ENCODE measurements around the gene PCED1A. TPM values are rescaled to one million over a fixed set of nuclear protein-coding genes. Genes with fewer than 3 reads are reported as not detected.

Gene PCED1A, protein sequence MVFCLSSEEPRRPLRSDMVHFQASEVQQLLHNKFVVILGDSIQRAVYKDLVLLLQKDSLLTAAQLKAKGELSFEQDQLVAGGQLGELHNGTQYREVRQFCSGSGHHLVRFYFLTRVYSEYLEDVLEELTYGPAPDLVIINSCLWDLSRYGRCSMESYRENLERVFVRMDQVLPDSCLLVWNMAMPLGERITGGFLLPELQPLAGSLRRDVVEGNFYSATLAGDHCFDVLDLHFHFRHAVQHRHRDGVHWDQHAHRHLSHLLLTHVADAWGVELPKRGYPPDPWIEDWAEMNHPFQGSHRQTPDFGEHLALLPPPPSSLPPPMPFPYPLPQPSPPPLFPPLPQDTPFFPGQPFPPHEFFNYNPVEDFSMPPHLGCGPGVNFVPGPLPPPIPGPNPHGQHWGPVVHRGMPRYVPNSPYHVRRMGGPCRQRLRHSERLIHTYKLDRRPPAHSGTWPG
- polyA plus RNA-seq (ENCODE audit: insufficient read length), result 31.9 TPM

DNA sequence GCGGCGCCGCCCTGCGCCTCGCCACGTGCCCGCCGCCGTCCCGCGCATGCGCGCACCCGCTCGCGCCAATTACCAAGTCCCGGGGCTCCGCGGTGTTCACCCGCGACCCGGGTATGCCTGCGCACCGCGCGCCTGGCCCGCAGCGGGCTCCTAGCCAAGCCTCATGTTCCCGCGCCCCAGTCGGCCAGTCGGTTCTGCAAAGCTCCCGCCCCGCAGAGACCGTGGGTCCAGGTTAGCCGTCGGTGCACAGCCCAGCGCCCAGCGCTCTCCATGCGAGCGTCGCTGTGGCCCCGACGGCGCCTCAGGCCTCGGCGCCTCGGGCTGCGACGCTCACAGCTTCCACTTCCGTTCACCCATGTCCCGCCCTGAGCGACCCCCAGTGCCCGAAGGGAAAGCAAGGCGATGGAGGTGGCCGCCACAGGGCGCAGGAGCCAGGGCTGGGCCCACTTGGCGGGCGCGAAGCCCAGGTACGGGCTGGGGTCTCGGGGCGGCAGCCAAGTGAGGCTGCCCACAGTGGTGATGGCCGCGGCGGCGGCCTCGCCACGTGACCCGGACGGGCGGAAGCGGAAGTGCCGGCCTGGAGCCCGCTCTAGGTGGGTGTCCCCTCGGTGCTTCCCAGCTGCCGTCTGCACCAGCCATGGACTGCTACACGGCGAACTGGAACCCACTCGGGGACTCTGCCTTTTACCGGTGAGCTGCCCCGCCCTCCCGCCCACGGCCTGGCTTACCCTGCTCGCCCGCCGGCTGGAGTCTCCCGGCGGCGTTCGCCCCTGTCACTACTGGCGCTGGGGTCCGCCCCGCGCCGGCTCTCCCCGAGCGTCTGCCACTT, at the start of gene PCED1A, which contains the start of gene VPS16:
Gene PCED1A, minus strand, starts transcription at position 518 of the 829 bp plus-strand sequence. CDS start 743 bp downstream, outside the sequence.
Gene VPS16, plus strand, starts transcription at position 608 of the 829 bp plus-strand sequence. Its CDS starts 30 bp downstream, at position 638.
- DNase-seq, result peak; percentile 91

GRCh38 chr20:2889797-2890196, 49.3 kb upstream of the PCED1A start:
- no peak for DNase-seq

GRCh38 chr20:2889209-2889608, 48.8 kb upstream of the PCED1A start:
- no peak for DNase-seq

DNA sequence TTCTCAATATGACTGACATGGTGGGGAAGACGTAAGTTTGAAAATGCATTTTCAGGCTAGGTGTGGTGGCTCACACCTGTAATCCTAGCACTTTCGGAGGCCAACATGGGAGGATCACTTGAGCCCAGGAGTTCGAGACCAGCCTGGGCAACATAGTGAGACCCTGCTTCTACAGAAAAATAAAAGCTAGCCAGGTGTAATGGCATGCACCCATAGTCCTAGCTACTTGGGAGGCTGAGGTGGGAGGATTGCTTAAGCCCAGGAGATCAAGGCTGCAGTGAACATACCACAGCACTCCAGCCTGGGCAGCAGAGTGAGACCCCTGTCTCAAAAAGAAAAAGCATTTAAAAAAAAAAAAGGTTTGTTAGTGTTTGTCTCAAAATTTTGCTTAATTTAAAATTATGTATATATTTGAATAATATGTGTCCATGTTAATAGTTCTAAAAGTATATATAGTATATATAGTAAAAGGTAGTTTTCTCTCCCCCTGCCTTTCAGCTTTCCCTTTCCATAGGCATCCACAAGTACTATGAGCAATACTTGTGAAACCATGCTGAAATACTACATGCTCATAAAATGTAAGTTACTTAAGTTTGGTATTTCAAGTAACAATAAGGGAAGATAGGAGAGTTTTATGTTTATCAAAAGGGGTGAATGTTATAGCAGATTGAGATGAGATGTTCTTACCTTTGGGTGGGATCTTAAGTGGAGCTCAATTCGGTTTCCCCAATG, 47.9 kb upstream of the PCED1A start:
- DNase-seq, result no peak

DNA sequence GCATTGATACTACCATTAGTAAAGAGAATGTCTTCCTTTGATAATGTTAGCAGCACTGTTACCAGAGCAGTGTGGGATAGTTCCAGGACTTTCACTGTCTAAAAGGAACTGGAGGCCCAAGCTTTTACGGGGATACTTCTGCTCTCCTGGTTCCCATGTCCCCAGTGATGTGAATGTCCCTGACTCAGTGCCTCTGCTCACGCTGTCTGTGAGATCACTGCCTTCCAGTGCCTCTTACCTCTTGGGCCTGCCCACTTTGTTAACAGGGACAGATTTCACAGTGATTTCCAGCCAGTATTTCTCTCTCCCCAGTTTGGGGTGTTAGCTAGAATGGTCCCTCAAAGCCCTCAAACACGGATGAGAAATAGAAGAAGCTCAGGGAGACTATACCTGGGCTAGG, 47.3 kb upstream of the PCED1A start:
- no peak for DNase-seq

GRCh38 chr20:2883726-2884637, 43.5 kb upstream of the PCED1A start:
- DNase-seq, result no peak

DNA sequence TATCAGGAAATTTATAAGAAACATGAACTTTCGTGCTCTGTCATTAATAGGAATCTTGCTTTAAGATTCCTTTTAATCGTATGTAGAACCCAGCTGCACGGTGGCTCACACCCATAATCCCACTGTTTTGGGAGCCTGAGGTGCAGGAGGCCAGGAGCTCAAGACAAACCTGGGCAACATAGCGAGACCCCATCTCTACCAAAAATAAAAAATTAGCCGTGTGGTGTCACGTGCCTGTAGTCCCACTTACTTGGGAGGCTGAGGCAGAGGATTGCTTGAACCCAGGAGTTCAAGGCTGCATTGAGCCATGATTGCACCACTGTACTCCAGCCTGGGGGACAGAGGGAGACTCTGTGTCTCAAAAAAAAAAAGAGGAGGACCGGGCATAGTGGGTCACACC, 40.2 kb upstream of the PCED1A start:
- DNase-seq, result no peak

DNA sequence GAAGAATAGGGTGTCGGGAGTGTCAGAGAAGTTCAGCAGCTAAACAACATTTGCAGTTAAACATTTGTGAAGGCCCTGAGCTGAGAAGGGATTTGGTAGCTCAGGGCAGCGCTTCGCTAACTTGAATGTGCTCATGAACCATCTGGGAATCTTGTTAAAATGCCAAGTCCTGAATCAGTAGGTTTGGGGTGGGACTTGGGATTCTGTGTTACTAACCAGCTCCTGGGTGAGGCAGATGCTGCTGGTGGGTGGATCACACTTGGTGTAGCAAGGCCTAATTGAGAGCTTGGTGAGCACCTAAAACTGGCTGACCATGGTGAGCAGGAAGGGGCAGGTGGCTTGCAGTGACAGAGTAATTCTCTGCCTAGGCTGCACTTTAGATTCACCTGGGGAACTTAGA, 38.7 kb upstream of the PCED1A start:
- peak; percentile 46 for DNase-seq

- DNase-seq, result no peak
Observed at GRCh38 chr20:2878515-2878914, 38.1 kb upstream of the PCED1A start.

- no peak for DNase-seq
Observed at GRCh38 chr20:2875690-2876203, 35.3 kb upstream of the PCED1A start.

DNA sequence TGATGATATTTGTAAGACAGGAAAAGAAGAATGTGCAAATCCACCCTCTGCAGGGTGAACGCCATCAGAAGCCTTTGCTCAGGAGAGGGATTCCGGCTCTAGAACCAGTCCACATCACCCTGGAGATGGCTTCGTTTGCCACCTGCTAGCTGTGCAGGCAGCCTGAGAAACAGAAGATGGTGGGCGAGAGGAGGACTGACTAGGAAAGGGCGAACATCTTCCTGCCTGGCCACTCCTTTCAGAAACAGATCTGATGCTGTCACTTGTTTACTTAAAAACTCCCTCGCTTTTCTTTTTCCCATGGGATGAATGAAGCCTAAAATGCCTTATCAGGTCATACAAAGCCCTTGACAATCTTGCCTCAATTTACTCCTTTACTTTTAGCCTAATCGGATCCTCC, 34.0 kb upstream of the PCED1A start:
- DNase-seq, result no peak

GRCh38 chr20:2873747-2874041, 33.2 kb upstream of the PCED1A start:
- peak; percentile 66 for DNase-seq

DNA sequence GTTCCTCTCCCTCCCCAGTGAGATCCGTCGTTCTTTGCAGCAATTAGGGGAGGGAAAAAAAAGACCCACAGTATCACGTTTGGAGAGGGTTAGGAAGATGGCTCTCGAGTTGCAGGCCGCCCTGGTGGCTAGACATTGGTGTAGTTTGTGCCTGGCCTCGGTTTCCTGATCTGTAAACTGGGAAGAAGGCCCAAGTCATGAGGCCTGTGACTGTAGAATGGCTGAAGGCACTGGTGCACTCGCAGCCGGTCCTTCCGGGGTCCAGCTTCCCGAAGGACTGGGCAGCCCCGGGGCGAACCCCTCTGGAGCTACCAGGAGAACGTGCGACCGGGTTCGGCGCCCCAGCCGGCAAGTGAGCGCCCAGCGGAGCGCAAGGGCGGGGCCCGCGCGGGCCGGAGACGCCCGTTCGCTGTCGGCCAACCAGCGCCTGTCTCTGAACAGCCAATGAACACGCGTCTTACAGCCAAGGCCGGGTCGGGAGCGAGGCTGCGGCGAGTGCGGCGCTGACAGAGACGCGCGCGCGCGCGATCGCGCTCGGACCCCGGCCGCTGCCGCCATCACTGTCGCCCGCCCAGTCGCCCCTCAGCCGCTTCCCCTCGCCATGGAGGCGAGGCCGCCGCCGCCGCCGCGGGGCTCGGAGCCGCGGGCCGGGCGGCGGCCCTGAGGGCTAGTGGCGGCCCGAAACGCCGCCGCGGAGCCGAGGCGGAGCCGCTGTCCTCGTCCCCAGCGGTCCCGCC, 32.7 kb upstream of the PCED1A start, which contains the start of gene PTPRA:
Gene PTPRA, plus strand, starts transcription at position 472 of the 737 bp plus-strand sequence. CDS start 90,797 bp downstream, outside the sequence.
- DNase-seq, result peak; percentile 95

DNA sequence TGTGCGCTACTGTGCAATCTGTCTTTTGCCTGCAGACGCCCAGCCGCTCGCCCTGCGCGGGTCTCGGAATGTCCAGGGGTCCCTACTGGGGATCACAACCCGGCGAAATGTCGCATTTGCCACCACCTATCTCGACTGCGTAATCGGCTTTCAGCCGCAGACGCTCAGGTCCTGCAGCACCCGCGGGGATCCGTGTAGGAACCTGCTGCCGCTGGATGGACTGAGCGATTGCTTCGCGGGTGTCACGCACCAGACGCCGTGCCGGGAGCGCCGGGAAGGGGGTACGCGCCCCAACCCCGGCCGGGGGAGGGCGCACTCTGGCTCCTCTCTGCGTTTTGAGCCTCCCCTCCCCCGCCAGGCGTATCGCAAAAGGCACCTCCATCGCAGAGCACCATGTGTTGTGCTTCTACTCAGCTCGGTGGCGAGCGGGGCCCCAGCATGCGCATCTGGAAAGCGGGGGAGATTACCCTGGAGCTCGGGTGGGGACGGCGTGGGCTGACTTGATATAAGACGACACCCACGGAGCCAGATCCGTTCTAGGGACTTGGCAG, 32.1 kb upstream of the PCED1A start:
- peak; percentile 56 for DNase-seq

DNA sequence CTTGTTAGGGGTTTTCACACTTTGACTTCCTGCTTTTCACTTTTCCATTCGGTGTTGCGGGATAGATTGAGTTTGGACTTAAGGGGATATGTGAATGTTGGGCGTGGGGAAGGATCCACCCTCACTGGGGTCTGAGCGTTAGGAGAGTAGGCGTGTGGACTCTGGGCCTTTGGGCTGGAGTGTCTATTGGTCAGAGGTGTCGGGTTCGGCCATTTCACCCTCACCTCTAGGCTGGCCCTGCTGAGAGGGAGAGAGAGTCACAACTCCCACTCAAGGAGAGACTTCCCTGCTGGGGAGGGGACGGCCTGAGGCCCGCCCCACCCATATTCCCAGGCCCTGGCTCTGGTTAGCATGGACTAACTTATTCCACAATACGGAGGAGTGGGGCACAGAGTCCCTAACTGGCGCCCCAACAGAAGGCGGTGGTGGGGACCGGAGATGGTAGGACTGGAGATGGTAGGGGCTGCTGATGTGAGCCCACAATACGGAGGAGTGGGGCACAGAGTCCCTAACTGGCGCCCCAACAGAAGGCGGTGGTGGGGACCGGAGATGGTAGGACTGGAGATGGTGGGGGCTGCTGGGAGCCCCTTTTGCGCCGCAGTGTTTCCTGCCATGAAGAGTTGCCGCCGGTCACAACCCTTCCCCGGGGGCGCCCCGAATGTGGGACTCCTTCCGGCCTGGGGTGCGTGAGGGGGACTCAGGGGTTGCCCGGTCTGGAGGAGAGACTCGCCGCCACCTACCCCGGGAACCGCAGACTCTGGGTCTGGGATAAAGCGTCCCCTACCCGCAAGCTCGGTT, 31.4 kb upstream of the PCED1A start:
- DNase-seq, result no peak

DNA sequence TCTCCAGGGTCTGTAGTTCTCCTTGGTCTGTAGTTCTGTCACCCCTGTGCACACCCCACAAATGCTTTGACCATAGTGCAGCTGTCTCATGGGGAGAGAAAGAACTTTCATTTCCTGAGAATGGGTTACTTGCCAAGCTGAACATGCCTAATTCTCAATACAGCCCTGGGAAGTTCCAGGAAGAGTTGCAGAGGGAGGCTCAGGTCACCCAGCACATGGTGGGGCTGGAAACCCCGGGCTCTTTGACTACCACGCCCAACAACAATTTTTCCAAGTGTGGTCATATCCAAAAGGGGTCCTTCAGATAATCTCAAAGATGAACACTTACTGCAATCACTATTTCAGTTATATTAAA, 30.6 kb upstream of the PCED1A start:
- peak; percentile 62 for DNase-seq

DNA sequence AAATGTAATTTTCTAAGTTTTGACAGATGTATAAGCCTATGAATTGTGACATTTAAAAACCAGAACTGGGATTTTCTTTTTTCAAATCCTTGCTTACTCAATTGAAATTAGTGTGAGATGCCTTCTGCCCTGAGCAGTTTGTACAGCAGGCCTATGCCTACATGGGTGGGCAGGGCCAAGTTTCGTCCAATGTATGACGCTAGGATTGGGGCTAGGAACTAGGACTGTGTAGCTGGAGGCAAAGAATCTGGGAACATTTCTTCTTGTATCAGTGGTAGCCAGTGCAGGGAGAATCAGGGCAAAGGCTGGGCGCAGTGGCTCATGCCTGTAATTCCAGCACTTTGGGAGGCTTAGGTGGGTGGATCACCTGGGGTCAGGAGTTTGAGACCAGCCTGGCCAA, 28.9 kb upstream of the PCED1A start:
- DNase-seq, result no peak

DNA sequence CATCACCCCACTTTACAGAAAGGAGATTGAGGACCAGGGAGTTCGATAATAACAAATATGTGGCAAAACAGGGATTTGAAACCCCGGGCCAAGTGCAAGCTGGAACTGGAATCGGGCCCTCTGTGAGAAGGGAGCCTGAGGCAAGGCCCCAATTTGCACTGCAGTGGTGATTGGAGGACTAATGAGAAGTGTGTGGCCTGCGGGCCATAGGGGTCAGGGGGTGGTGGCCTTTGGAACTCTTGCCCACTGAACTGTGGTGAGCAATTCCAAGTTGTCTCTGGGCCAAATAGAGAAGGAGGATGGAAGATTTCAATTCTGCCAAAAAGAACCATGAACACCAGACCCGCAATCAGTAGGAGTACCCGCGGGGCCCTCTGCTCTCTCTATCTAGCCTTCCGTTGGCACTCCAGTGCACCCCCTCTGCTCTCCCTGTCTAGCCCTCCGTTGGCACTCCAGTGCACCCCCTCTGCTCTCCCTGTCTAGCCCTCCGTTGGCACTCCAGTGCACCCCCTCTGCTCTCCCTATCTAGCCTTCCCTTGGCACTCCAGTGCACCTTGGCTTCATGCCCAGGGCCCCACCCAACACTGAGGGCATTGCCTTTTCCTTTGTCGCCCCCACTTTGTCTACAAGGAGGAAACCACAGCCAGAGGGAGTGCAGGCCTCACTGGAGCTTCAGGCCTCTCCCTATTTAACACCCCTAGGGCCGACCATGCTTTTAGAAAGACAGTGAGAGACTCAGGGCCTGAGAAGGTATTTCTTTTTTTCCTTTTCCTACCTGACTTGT, 26.8 kb upstream of the PCED1A start:
- DNase-seq, result no peak

GRCh38 chr20:2866236-2866635, 25.8 kb upstream of the PCED1A start:
- DNase-seq, result no peak

Data from hindlimb muscle (tissue), 1 donor.